Activated effector memory CD4-positive, alpha-beta T cell treated with anti-CD3 and anti-CD28 coated beads, Interleukin-2, amount 50 U/mL, for 16 hours (primary cell): ENCODE results near the gene PLEKHO1.

Experiments used
- DNase-seq: peaks from one replicate; pipeline ENCODE4 v3.0.0-alpha.2; 2020

Gene PLEKHO1

DNA sequence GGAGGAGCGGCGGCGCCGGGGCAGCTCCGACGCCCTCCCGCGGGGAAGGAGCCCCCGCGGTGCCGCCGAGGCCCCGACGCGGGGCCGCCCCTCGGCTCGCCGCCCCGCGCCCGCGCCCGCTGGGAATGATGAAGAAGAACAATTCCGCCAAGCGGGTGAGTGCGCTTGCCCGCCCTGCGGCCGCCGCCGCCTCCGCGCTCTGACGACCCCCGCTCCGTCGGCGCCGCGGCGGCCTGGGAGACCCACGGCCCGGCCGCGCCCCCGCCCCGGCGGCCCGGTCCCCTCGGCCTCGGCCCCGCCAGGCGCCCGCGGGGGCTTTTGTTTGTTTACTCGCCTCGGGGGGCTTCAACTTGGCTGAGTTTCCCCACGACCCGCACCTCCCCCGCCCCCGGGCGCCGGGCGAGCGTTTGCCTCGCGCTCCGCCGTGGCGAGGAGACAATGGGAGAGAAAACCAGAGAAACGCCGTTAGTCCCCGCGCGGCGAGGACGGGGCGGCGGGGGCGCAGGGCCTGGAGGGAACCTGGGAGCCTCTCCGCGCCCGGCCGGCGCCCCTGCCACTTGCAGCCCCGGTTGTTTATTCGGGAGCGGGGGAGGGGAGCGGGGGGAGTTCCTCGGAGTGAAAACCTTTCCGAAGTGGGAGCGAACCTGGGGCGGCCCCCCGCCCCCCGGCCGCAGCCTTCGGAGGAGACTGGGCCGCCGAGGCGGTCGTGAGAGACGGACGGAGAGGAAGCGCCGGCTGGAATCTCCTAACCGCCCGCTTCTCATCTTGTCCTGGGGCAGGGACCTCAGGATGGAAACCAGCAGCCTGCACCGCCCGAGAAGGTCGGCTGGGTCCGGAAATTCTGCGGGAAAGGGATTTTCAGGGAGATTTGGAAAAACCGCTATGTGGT is 661 bp downstream of the PLEKHO1 start:
- peak; percentile 75 for DNase-seq

DNA sequence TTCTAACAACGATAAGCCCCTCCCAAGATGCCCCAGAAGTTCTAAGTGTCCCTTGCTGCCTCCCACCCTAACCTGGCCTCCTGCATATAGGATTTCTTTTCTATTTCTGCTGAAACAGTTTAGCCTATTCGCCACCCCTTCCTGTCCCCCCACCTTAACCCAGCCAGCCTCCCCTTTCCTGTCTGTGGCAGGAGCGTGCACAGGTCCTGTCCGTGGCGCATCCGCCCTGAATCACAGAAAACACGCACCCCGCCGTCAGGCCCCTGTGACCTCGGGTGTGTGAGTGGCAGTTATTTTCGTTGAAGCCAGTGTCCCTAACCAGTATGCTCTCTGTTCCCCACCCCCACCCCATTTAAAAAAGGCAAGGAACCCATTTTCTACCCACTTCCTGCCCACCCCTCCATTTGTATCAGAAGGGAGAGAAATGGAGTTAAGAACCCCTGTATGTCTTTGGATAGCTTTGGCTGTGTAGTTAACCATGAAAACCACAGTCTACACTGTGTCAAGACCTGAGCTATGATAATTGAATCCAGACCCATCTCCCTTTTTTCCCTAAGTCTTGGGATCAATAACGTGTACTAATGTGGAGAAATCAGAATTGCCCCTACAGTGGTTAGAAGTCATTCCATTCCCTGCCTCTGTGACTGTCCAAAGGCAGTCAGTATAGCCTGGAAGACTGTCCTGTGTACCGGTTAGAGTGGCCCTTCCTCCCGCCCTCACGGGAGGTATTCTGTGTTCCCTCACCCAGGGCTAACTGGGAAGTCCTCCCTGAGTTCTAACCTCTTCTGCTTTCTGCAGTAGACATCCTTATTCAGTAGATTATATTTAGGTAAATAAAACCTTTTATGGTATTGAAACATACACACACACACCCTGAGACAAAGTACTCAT is 1.8 kb downstream of the PLEKHO1 start:
- peak; percentile 88 for DNase-seq

DNA sequence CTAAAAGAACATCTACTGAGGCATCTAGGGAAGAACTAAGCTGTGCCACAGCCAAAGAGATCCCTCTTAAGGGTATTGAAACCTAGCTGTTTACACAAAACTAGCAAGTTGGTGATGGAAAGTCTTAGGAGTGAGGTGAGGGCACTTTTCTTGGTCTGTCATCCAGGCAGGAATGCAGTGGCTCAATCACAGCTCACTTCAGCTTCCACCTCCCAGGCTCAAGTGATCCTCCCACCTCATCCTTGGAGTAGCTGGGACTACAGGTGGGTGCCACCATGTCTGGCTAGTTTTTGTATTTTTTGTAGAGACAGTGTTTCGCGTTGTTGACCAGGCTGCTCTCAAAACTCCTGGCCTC is 2.4 kb downstream of the PLEKHO1 start:
- DNase-seq: no peak

DNA sequence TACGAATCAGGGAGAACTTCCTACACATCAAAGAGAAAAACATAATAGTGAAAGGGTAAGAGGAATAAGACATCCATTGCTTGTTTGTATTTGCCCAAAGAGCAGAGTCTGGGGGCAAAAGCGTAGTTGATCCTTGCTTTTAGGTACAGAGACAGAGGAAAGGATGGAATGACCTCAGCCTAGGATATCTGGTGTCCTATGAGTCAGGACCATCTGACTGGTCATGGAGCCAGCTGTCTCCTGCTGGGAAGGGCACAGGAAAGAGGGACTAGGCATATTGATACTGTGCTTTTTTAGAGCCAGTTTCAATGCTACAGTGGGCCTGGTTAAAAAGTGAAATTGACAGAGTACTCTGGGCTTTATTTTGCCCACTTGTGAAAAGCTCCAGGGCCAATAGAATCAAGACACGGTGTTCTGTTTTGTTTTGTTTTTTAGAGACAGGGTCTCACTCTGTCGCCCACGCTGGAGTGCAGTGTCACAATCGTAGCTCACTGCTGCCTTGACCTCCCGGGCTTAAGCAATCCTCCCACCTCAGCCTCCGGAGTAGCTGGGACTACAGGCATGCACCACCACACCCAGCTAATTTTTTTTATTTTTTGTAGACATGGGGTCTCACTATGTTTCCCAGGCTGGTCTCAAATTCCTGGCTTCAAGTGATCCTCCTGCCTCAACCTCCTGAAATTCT is 3.2 kb downstream of the PLEKHO1 start:
- DNase-seq: no peak

DNA sequence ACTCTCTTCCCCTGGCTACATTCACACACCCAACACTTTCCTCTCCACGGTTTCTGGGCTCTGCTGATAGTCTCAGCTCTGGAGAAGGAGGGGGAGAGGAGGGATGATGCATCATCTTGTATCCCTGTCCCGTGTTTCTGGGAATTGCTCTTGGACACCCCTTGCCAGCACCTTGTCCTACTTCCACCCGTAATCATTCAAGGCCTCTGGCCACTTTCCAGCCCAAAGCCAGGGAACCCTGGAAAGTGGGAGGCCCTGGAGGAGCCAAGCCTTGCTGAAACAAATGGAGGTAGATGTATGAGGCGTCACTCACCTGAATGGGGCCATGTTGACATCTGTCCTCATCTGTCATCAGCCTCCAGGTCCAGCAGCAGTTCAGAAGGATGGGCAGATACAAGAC is 4.4 kb downstream of the PLEKHO1 start:
- no peak for DNase-seq

DNA sequence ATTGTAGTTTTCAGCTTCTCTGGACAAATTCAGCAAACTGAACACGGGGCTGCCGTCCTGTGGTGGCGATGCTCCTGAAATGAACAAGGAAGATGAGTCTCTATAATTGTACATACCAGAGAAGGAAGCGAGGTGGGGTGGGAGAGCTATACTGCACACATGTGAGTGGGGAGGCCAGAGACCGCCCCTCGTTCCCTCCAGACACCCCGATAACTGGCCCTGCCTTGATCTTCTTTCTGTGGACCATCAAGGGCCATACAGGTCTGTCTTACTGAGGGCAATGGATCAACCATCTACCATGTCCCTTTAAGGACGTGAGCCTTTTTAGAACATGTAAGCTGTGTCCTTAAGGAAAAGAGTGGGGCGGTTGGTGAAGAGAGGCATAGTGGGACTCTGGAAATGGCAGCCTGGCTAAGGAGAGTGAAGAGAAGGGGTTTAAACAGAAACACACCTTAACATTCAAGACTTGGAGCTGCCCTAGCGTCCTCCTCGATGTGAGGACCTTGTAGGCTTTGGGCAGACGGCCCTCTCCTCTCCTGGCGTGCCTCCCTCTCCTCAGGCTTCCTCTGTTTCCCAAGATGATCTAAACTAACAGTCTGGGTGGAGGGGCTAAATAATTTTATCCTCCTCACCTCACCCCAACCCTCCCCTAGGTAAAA is 5.8 kb downstream of the PLEKHO1 start:
- no peak for DNase-seq

GRCh38 chr1:150156868-150157603 is 7.3 kb downstream of the PLEKHO1 start:
- no peak for DNase-seq

DNA sequence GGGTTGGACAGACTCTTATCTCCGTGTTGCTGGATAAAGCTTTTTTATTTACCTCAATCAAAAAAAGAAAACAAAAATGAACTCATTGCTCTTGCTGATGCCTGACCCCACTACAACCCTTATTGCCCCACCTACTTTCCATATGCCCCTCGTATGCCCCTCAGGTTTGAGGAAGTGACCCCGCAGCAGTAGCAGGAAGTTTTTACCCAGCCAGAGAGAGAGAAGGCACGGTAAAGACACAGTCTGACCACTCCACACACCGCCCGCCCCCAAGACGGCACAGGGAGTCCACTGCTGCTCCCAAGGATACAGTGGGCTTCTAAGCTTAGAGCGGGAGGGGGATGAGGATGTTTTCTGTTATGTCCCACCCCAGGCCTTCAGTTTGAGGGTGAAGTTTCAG is 9.8 kb downstream of the PLEKHO1 start:
- no peak for DNase-seq

GRCh38 chr1:150160964-150161621 is 11.4 kb downstream of the PLEKHO1 start:
- DNase-seq: no peak

DNA sequence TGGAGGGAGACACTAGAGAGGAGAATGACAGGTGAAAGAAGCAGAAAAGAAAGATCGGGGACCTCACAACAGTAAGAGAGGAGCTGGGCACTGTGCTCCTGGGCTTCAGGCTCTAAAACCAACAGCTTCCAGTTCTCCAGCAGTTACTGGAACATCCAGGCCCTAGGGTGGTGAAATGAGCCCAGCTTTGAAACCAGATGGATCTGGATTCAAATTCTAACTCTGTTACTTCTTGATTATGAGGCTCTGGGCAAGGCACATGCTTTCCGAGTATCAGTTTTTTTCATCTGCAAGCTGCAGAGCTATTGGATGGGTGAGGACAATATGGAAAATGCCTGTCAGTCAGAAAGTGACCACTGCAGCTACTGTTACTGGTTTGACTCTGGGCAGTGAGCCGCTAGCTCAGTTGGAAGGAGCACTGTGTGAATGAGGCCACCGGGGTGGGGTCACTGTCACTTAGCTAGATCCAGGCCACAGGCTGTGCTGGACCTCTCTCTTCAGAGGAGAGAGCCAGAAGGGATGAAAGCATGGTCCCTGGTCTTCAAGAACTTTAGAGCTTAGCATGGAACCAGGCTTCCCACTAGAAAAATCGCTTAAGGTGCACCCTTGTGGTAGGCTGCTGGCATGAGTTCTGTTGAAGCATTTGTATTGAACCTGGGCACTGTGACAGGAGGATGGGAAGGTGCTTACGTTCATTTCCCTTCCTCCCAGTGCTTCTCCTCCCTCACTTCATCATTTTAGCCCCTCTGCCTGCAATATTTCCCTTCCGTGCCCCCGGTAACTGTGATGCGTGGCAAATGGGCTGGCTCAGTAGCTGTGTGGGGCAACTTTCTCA is 12.2 kb downstream of the PLEKHO1 start:
- no peak for DNase-seq

GRCh38 chr1:150162582-150162861 is 12.8 kb downstream of the PLEKHO1 start:
- no peak for DNase-seq

DNA sequence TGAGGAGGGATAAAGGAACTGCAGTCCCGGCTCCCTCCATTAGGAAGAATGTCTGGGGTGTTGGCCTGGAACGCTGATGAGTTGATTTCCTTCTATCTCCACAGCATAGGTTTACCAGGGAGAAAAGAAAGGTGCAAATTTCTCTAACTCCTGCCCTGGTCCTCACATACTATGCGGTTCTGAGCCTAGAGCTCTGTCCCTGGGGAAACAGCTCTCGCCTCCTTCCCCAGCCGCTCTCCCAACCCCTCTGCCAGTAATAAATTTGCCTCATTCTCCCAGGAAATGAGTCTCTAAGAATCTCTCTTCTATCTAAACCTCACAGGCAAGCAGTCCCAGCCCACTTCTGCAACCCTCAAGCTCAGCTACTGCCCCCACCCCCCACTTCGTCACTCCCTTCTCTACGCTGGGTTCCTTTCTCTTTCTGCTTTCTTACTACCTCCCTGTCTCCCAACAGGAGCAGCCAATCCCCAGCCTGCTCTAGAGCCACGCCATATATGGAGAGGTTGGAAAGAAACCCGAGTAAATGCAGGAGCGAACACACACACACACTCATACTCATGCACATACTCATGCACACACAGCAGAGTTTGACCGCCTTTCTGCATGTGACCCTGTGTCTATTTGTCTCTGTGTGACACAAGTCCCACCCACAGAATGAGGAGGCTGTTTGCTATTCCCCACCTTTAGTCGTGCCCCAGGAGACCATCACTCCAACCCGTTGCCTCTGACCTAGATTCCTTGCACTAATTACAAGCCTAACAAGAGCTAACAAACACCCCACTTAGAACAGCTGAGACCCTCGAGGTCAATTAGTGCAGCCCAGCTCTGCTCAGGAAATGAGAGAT is 13.4 kb downstream of the PLEKHO1 start:
- no peak for DNase-seq

- no peak for DNase-seq
These were observed 14.5 kb downstream of the PLEKHO1 start for GRCh38 chr1:150164224-150164623.

- no peak for DNase-seq
These were observed 15.1 kb downstream of the PLEKHO1 start for GRCh38 chr1:150164779-150165178.

- peak; percentile 82 for DNase-seq
These were observed 16.2 kb downstream of the PLEKHO1 start for GRCh38 chr1:150165622-150166612.

DNA sequence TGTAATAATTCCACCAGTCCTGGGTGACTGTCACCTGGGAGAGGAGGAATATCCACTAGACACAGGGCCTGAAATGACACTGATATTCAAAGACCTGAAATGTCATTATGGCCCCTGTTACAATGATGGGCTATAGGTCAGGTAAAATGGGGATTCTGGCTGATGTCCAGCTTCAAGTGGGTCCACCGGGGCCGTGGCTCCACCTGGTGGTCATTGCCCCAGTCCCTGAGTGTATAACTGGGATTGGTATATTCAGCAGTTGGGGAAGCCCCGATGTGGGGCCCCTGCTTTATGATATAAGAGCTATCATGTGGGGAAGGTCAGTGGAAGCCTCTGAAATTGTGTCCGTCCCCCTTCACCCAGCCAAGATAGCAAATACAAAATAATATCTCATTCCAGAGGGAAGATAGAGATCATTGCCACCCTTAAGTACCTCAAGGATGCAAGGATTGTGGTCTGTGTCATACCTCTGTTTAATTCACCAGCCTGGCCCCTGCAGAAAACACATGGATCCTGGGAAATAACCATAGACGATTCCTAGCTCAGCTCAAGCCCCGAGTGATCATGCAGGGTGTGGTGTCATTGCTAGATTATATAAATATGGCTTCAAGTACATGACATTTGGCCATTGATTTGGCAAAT is 19.4 kb downstream of the PLEKHO1 start:
- peak; percentile 85 for DNase-seq

GRCh38 chr1:150171801-150172200 is 22.1 kb downstream of the PLEKHO1 start:
- DNase-seq: no peak

DNA sequence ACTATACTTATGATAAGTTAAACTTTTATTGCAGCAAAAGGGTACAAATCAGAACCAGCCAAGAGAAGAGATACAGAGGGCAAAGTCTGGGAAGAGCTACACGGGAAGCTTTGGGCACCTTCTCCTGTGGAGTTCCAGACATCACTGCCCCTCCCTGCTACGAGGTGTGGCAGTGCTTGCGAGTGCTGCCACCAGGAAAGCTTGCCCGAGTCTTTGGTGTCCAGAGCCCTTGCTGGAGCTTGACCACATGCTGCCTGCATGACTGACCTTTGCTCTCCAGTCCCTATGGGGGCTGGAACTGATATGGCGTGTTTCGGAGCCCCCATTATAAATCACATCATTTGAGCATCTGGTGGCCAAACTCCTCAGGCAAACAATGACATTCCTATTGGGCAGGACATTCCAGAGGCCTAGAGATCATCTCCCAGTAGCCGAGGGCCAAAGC is 23.4 kb downstream of the PLEKHO1 start:
- DNase-seq: no peak
